ENCODE measurements around the gene ANKS1A.

Gene ANKS1A

GRCh38 chr6:35087361-35088280 lies 198.6 kb downstream of the ANKS1A start:
- no peak overlapping the region for H3K27ac ChIP-seq
- TF ChIP-seq, protein P1, sequence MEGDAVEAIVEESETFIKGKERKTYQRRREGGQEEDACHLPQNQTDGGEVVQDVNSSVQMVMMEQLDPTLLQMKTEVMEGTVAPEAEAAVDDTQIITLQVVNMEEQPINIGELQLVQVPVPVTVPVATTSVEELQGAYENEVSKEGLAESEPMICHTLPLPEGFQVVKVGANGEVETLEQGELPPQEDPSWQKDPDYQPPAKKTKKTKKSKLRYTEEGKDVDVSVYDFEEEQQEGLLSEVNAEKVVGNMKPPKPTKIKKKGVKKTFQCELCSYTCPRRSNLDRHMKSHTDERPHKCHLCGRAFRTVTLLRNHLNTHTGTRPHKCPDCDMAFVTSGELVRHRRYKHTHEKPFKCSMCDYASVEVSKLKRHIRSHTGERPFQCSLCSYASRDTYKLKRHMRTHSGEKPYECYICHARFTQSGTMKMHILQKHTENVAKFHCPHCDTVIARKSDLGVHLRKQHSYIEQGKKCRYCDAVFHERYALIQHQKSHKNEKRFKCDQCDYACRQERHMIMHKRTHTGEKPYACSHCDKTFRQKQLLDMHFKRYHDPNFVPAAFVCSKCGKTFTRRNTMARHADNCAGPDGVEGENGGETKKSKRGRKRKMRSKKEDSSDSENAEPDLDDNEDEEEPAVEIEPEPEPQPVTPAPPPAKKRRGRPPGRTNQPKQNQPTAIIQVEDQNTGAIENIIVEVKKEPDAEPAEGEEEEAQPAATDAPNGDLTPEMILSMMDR (conservative IDR thresholded peaks at IDR 0.05), result no peak

DNA sequence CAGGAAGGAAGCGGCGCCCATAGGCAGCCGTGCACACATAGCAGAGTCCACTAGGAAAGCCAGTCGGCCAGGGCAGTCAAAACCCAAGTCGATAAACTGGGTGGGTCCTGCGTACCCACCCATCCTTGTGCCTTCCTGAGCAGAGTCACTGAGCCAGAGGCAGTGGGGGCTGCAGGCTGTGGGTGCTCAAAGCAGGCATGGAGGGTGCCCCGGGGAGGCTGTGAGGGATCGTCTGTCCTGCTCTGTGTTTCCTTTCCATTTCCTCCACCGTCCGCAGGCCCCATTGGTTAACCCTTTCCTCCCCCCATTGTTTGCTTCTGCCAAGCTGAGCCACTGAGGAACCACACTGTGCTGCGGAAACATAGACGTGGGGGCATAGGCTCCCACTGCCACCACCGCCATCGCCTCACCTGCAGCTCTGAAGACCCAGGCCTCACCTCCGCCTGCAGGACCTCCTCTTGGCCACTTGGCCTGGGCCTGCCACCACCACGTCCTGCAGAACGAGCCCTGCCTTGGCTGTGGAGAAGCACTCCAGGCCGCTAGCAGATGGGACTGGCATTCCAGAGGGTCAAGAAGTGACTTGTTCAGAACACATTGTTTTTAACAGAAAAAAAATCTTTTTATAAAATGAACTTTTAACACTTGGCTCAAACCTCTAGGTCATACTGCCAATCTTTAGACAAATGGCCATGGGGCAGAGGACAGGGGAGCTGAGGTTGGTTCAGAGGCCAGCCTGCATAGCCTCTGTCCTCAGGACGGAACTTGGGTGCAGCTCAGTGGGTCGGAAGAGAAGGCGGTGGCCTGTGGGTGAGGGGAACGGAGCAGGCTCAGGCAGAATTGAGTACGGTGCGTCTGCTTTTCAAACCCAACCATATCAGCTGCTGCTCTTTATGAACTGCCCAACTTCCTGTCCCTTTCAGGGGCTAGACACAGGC lies 199.5 kb downstream of the ANKS1A start:
- TF ChIP-seq, protein P1 (conservative IDR thresholded peaks at IDR 0.05), result no peak
- H3K27ac ChIP-seq, result no peak overlapping the region

DNA sequence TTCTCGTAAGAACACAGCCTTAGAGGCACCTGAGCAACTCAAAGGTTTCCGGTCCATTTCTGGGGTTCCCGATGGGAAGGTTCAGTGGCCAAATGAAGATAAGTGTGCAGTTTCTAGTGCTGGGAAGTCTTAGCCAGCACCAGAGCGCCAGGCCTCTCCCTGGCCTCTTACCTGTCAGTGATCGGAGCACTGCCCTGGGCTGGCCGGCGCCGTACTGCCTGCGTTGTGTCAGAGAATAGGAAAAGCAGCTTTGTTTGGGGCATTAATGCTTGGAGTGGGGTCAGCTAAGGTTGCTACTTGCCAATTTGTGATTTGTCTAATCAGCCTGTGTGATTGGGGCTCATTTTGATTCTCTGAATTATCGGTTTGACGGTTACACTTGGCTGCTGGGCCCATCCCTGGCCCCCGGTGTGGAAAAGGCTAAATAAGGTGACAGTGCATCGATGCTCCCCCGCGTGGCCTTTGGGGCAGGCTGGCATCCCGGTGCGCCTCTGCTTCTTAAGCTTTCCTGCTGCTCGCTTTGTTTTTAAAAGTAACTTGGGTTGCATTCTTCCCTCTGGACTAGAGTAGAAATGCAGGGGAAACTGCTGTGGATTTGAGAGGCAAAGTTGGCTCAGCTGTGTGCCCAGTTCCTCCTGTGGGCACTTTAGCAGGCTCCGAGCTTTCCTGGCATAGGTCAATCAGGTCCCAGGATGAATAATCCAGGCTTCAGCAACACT lies 200.3 kb downstream of the ANKS1A start:
- no peak overlapping the region for H3K27ac ChIP-seq
- TF ChIP-seq, protein P1 (conservative IDR thresholded peaks at IDR 0.05), result no peak

DNA sequence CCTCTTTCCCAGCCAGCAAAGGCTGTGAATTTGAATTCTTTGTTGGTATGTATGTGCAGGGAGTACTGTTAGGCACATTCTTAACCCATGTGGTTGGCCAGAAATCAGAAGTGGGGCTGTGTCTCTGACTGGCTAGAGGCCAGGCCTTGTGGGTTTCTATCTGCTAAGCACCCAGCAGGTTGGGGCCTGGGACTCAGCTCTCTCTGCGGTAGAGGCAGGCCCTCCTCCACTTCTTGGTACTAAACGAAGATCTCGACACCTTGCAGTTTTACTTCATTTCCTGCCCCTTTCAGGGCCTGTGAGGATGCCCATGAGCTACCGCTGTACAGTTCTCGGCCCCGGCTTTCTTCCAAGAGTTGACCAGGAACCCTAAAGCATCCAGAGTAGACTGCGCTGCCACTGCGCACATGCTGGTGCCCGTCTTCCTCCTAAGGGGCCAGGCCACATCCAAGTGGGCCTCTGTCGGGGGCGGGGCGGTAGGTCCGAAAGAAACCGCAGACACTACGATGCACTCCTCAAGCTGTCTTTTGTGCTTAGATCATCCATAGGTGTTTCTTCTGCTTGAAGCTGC lies 201.0 kb downstream of the ANKS1A start:
- TF ChIP-seq, protein P1 (conservative IDR thresholded peaks at IDR 0.05), result no peak
- no peak overlapping the region for H3K27ac ChIP-seq

GRCh38 chr6:35090734-35091133 lies 201.7 kb downstream of the ANKS1A start:
- TF ChIP-seq, protein P1 (conservative IDR thresholded peaks at IDR 0.05), result no peak
- H3K27ac ChIP-seq, result no peak overlapping the region

DNA sequence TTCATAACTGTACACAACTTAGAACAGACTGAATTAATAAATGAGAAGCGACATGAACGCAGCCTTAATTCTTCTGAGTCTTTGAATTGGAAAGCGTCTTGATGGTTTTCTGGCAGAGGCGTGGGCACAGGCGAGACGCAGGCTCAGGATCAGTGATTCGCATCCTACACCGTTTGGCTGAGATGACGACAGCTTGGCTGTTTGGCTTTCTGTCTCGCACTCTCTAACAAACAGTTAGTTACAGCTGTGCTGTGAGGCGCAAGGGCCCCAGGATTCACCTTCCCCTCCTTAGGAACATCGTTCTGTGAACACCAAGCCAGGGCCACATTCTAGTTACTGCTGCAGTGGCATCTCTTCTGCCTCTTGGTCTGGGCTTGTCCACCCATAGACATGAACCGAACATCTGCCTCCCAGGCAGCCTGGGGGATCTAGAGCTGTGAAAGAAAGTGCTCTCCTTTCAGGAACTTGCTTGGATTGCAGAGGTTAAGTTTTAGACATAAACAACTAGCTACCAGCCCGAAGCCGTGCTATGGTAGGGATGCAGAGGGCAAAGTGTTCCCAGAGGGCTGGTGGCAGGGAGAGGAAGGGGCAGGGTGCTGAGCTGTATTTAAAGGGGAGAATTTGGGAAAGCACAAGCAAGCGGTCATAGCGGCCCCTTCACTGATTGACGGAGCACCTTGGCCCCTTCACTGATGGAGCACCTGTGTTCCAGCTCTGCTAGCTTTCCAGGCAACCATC lies 202.5 kb downstream of the ANKS1A start:
- TF ChIP-seq, protein P1 (conservative IDR thresholded peaks at IDR 0.05), result no peak
- H3K27ac ChIP-seq, result no peak overlapping the region
